Measurements from ENCODE around the gene ACIN1. TPM values are rescaled to one million over a fixed set of nuclear protein-coding genes. Genes with fewer than 3 reads are reported as not detected.

The ACIN1 gene
- total and polyA plus RNA-seq, 2 of the 13 experiments (the other 11 are each of a cell fraction or from before 2014, with no cell fraction given): 165 to 183 TPM

- TF ChIP-seq ATAD3A (CRISPR knock-in tag; IDR thresholded peaks at IDR 0.05) (0 out of 2 replicates have a peak, but pooled peaks have one; percentile 18), POLR2AphosphoS5 (IDR thresholded peaks at IDR 0.05; ENCODE audit: low read depth, low read length) (peak; percentile 49; the same call in 1 of the 2 replicates), ZFP91 (CRISPR knock-in tag; IDR thresholded peaks at IDR 0.05; ENCODE audit: borderline replicate concordance) (peak; percentile 34; the same call in 1 of the 2 replicates), ZNF605 (CRISPR knock-in tag; IDR thresholded peaks at IDR 0.05) (peak; percentile 67; the same call in 1 of the 2 replicates), KIAA2018 (CRISPR knock-in tag; IDR thresholded peaks at IDR 0.05; ENCODE audit: borderline replicate concordance) (no peak), ZNF234 (CRISPR knock-in tag; conservative IDR thresholded peaks at IDR 0.05) (no peak), ZNF430 (CRISPR knock-in tag; IDR thresholded peaks at IDR 0.05) (0 out of 2 replicates have a peak, but pooled peaks have one; percentile 57), ATF7-NPFF (CRISPR knock-in tag; IDR thresholded peaks at IDR 0.05; ENCODE audit: low read depth) (peak; percentile 48; the same call in 1 of the 2 replicates), HOMEZ (CRISPR knock-in tag; IDR thresholded peaks at IDR 0.05; ENCODE audit: low read depth) (no peak), GATAD1 (CRISPR knock-in tag; IDR thresholded peaks at IDR 0.05) (no peak), ZNF230 (CRISPR knock-in tag; IDR thresholded peaks at IDR 0.05) (0 out of 2 replicates have a peak, but pooled peaks have one; percentile 37), SP4 (CRISPR knock-in tag; IDR thresholded peaks at IDR 0.05) (no peak), HIVEP1 (CRISPR knock-in tag; IDR thresholded peaks at IDR 0.05) (peak; percentile 39), NFATC3 (CRISPR knock-in tag; IDR thresholded peaks at IDR 0.05) (no peak), MTA3 (CRISPR knock-in tag; IDR thresholded peaks at IDR 0.05) (no peak)
Observed at GRCh38 chr14:23067847-23068788, 26.8 kb downstream of the ACIN1 start (continued).

All from HepG2 (cell line).